H1 (cell line): ENCODE results near the gene ARHGAP10. TPM values are rescaled to one million over a fixed set of nuclear protein-coding genes. Genes with fewer than 3 reads are reported as not detected.
A peak's percentile ranks its signal among the peaks of the same experiment; 100 is the strongest.

Experiments used
- CTCF ChIA-PET: fragments of 300-600 bp; sonication (Branson Sonifier 250); formaldehyde crosslinking; loops from one replicate; lab custom pipeline; 2021; ENCODE audit not compliant: partially characterized antibody; lab: Charles Lee
- POLR2A ChIA-PET: fragments of 300-600 bp; sonication (Branson Sonifier 250); formaldehyde crosslinking; loops from one replicate; lab custom pipeline; 2021; ENCODE audit warnings: inconsistent platforms; ENCODE audit not compliant: partially characterized antibody; lab: Charles Lee
- DNase-seq, 2 experiments: peaks; one replicate each; pipeline versions ENCODE4 v3.0.0 to v3.0.0-alpha.2; 2010 to 2022; ENCODE audit warnings: low spot score in 2 of 2, low read depth in 1 of 2, mixed read lengths in 1 of 2
- FAIRE-seq: peaks from 2 replicates; lab custom pipeline; 2011; peaks lifted over from hg19 to GRCh38; lab: Jason Lieb, UNC
- H2AFZ ChIP-seq: 2 replicates; pipeline ENCODE4 v1.8.1; 2012; ENCODE audit warnings: low read length, inconsistent platforms
- H2AK5ac ChIP-seq: 2 replicates; pipeline ENCODE4 v1.6.1; 2013; ENCODE audit warnings: low read depth, low read length
- H2BK120ac ChIP-seq: replicated peaks from 2 replicates; pipeline ENCODE3; 2013; ENCODE audit warnings: low read depth, low read length, inconsistent platforms
- H2BK12ac ChIP-seq: 2 replicates; pipeline ENCODE4 v1.6.1; 2013; ENCODE audit warnings: low read depth, low read length
- H2BK15ac ChIP-seq: 2 replicates; pipeline ENCODE4 v1.6.1; 2013; ENCODE audit warnings: low read length
- H2BK20ac ChIP-seq: 2 replicates; pipeline ENCODE4 v1.6.1; 2013; ENCODE audit warnings: low read length
- H2BK5ac ChIP-seq: 2 replicates; pipeline ENCODE4 v1.6.1; 2013; ENCODE audit warnings: low read depth, low read length
- H3K14ac ChIP-seq: 2 replicates; pipeline ENCODE4 v1.6.1; 2013; ENCODE audit warnings: inconsistent platforms; ENCODE audit not compliant: insufficient read length
- H3K18ac ChIP-seq: 2 replicates; pipeline ENCODE4 v1.6.1; 2013; ENCODE audit warnings: low read length; ENCODE audit errors: extremely low read depth
- H3K23ac ChIP-seq: 2 replicates; pipeline ENCODE4 v1.6.1; 2013; ENCODE audit warnings: inconsistent platforms; ENCODE audit not compliant: insufficient read length
- H3K23me2 ChIP-seq: 2 replicates; pipeline ENCODE4 v1.6.1; 2013; ENCODE audit warnings: low read depth, low read length
- H3K27ac ChIP-seq: 2 replicates; pipeline ENCODE4 v1.6.1; 2011; ENCODE audit warnings: low read depth, low read length, inconsistent platforms
- H3K27me3 ChIP-seq, 4 experiments: replicated peaks in 1 of 4; 1 replicate in 1 of 4; 2 replicates in 3 of 4; pipeline versions ENCODE4 v1.6.1 to v1.8.1; 2011 to 2013; ENCODE audit warnings: low read length in 3 of 4, mild to moderate bottlenecking in 3 of 4, inconsistent platforms in 2 of 4, mixed read lengths in 2 of 4, moderate library complexity in 1 of 4; ENCODE audit not compliant: control insufficient read depth in 3 of 4, insufficient read depth in 3 of 4; ENCODE audit errors: extremely low read depth in 1 of 4
- H3K36me3 ChIP-seq, 4 experiments: 2 replicates each; pipeline versions ENCODE4 v1.6.1 to v1.8.1; 2011 to 2013; ENCODE audit warnings: mild to moderate bottlenecking in 4 of 4, low read length in 3 of 4, moderate library complexity in 2 of 4, control low read depth in 1 of 4, inconsistent platforms in 1 of 4; ENCODE audit not compliant: insufficient read depth in 4 of 4, control insufficient read depth in 2 of 4
- H3K4ac ChIP-seq: replicated peaks from 2 replicates; pipeline ENCODE3; 2013; ENCODE audit warnings: low read length, low read depth, mixed read lengths, inconsistent platforms; ENCODE audit not compliant: insufficient read length
- H3K4me1 ChIP-seq, 4 experiments: replicated peaks in 1 of 4; 1 replicate in 1 of 4; 2 replicates in 3 of 4; pipeline versions ENCODE4 v1.6.1 to v1.8.1; 2011 to 2013; ENCODE audit warnings: low read length in 3 of 4, inconsistent platforms in 2 of 4, mixed read lengths in 1 of 4; ENCODE audit not compliant: insufficient read depth in 4 of 4, control insufficient read depth in 3 of 4
- H3K4me2 ChIP-seq, 2 experiments: 2 replicates each; pipeline versions ENCODE4 v1.6.1 to v1.8.1; 2011 to 2013; ENCODE audit warnings: low read depth in 2 of 2, low read length in 2 of 2, control low read depth in 1 of 2, inconsistent platforms in 1 of 2, mild to moderate bottlenecking in 1 of 2; ENCODE audit not compliant: insufficient read depth in 1 of 2
- H3K4me3 ChIP-seq, 4 experiments: fragments of 200-600, 300-600 bp in 1 of 4; sonication (generic), shearing (Covaris generic), sonication (Bioruptor Twin) in 1 of 4; 2 replicates each; pipeline versions ENCODE4 v1.5.1 to v1.8.1; 2011 to 2016; ENCODE audit warnings: low read length in 4 of 4, low read depth in 3 of 4, control low read depth in 2 of 4, inconsistent platforms in 2 of 4, mild to moderate bottlenecking in 2 of 4, mixed read lengths in 1 of 4, moderate library complexity in 1 of 4; ENCODE audit not compliant: insufficient read depth in 2 of 4; ENCODE audit errors: extremely low read depth in 1 of 4
- H3K56ac ChIP-seq: replicated peaks from 2 replicates; pipeline ENCODE3; 2013; ENCODE audit warnings: low read depth, mild to moderate bottlenecking, mixed read lengths, low read length, inconsistent platforms; ENCODE audit not compliant: insufficient read length
- H3K79me1 ChIP-seq: 2 replicates; pipeline ENCODE4 v1.6.1; 2013; ENCODE audit warnings: low read depth, low read length, control low read depth
- H3K79me2 ChIP-seq, 2 experiments: 2 replicates each; pipeline versions ENCODE4 v1.6.1 to v1.8.1; 2012 to 2013; ENCODE audit warnings: low read length in 2 of 2, mild to moderate bottlenecking in 2 of 2, inconsistent platforms in 1 of 2; ENCODE audit not compliant: insufficient read depth in 2 of 2, control insufficient read depth in 1 of 2
- H3K9ac ChIP-seq, 4 experiments: replicated peaks in 1 of 4; 1 replicate in 1 of 4; 2 replicates in 3 of 4; pipeline versions ENCODE4 v1.6.1 to v1.8.1; 2011 to 2013; ENCODE audit warnings: low read depth in 3 of 4, low read length in 3 of 4, control low read depth in 2 of 4, mild to moderate bottlenecking in 2 of 4, moderate library complexity in 2 of 4, inconsistent platforms in 1 of 4; ENCODE audit errors: extremely low read depth in 1 of 4
- H3K9me3 ChIP-seq, 2 experiments: 2 replicates each; pipeline versions ENCODE4 v1.6.1 to v1.8.1; 2012 to 2013; ENCODE audit warnings: mild to moderate bottlenecking in 2 of 2, moderate library complexity in 2 of 2, control low read depth in 1 of 2, inconsistent platforms in 1 of 2, low read depth in 1 of 2, low read length in 1 of 2, mixed read lengths in 1 of 2; ENCODE audit not compliant: insufficient read depth in 2 of 2
- H4K20me1 ChIP-seq, 2 experiments: replicated peaks in 1 of 2; 2 replicates each; pipeline versions ENCODE3 to v1.8.1; 2011 to 2013; ENCODE audit warnings: inconsistent platforms in 2 of 2, low read length in 2 of 2, mild to moderate bottlenecking in 1 of 2; ENCODE audit not compliant: insufficient read depth in 2 of 2, control insufficient read depth in 1 of 2
- H4K5ac ChIP-seq: 2 replicates; pipeline ENCODE4 v1.6.1; 2013; ENCODE audit warnings: low read length, low read depth, mixed read lengths, inconsistent platforms; ENCODE audit not compliant: insufficient read length
- H4K8ac ChIP-seq: 2 replicates; pipeline ENCODE4 v1.8.0; 2013; ENCODE audit warnings: mild to moderate bottlenecking, moderate library complexity, low read length, inconsistent platforms; ENCODE audit not compliant: insufficient read depth; ENCODE audit errors: extremely low read depth
- H4K91ac ChIP-seq: replicated peaks from 2 replicates; pipeline ENCODE3; 2013; ENCODE audit warnings: low read length, mixed read lengths, inconsistent platforms; ENCODE audit not compliant: insufficient read length
- CBX5 ChIP-seq: fragments of 300-800, 300-1000 bp; sonication (generic); IDR thresholded peaks from 2 replicates; pipeline ENCODE4 v1.7.1; 2016; ENCODE audit warnings: antibody characterized with exemption, low read length, low read depth
- CHD1 ChIP-seq: IDR thresholded peaks from 2 replicates; pipeline ENCODE4 v1.6.1; 2012; ENCODE audit warnings: low read depth, low read length, improper control_type of control experiment
- EP300 ChIP-seq, 2 experiments: IDR thresholded peaks; 1 replicate in 1 of 2; 2 replicates in 1 of 2; pipeline ENCODE4 v1.6.1; 2011 to 2012; ENCODE audit warnings: low read depth in 2 of 2, low read length in 2 of 2, mild to moderate bottlenecking in 2 of 2, borderline replicate concordance in 1 of 2, inconsistent platforms in 1 of 2, moderate library complexity in 1 of 2
- GABPA ChIP-seq: IDR thresholded peaks from 2 replicates; pipeline ENCODE4 v1.6.1; 2011; ENCODE audit warnings: mild to moderate bottlenecking, low read length, moderate library complexity, borderline replicate concordance; ENCODE audit not compliant: insufficient read depth
- NRF1 ChIP-seq: IDR thresholded peaks from 2 replicates; pipeline ENCODE4 v1.6.1; 2011; ENCODE audit warnings: mild to moderate bottlenecking, low read depth, low read length, improper control_type of control experiment
- POLR2A ChIP-seq, 2 experiments: IDR thresholded peaks; 1 replicate in 1 of 2; 2 replicates in 1 of 2; pipeline ENCODE4 v1.6.1; 2011; ENCODE audit warnings: low read depth in 2 of 2, low read length in 2 of 2, mild to moderate bottlenecking in 2 of 2; ENCODE audit errors: control extremely low read depth in 1 of 2
- POLR2AphosphoS5 ChIP-seq: IDR thresholded peaks from 2 replicates; pipeline ENCODE4 v1.6.1; 2011; ENCODE audit warnings: low read depth, low read length
- TAF7 ChIP-seq: optimal IDR thresholded peaks from 2 replicates; pipeline ENCODE3; 2011; ENCODE audit warnings: low read depth, mild to moderate bottlenecking, inconsistent platforms, low read length, moderate library complexity, borderline replicate concordance
- TCF12 ChIP-seq: IDR thresholded peaks from 2 replicates; pipeline ENCODE4 v1.6.1; 2011; ENCODE audit warnings: low read depth, mild to moderate bottlenecking, low read length
- WGBS, 2 experiments: shearing (Covaris generic) in 1 of 2; methylation state at CpG; one replicate each; pipeline versions ENCODE4 v1.1.6 to v1.1.7; 2013 to 2015; ENCODE audit warnings: low lambda C conversion rate in 2 of 2, mixed read lengths in 2 of 2, inconsistent platforms in 1 of 2, low coverage in 1 of 2, missing lambda C conversion rate in 1 of 2; ENCODE audit not compliant: insufficient replicate concordance in 2 of 2, insufficient coverage in 1 of 2, insufficient read length in 1 of 2; ENCODE audit errors: extremely low coverage in 1 of 2, missing lambda C conversion rate in 1 of 2; 5-methylcytosine and 5-hydroxymethylcytosine counted together
- polyA plus RNA-seq, 7 experiments: library from polyadenylated mRNA; depleted of rRNA in 3 of 7; stranded (reverse) in 5 of 7; unstranded in 2 of 7; fragments of >200 nt in 5 of 7; fragments of 200-250 nt in 2 of 7; gene quantifications; 1 replicate in 5 of 7; 2 replicates in 1 of 7; 4 replicates in 1 of 7; pipeline versions ENCODE4 v1.2.1 to v1.2.3, GENCODE V29; 2011 to 2013; ENCODE audit warnings: missing spikeins in 2 of 7, mixed read lengths in 2 of 7
- total RNA-seq: library from RNA; stranded (reverse); fragmentation: NEBNext Ultra II Directional; extraction: Animal tissue kit (Norgen Biotek cat#: 25700); gene quantifications from 2 replicates; pipeline ENCODE4 v1.2.1, GENCODE V29; 2021
- TF ChIP-seq, protein P1 (sequence below): IDR thresholded peaks from 2 replicates; pipeline ENCODE4 v1.6.1; 2012; ENCODE audit warnings: inconsistent platforms

Gene ARHGAP10
- total and polyA plus RNA-seq, 2 of the 8 experiments (the other 6 are each of a cell fraction or from before 2014, with no cell fraction given): 3.7 to 6.1 TPM

DNA sequence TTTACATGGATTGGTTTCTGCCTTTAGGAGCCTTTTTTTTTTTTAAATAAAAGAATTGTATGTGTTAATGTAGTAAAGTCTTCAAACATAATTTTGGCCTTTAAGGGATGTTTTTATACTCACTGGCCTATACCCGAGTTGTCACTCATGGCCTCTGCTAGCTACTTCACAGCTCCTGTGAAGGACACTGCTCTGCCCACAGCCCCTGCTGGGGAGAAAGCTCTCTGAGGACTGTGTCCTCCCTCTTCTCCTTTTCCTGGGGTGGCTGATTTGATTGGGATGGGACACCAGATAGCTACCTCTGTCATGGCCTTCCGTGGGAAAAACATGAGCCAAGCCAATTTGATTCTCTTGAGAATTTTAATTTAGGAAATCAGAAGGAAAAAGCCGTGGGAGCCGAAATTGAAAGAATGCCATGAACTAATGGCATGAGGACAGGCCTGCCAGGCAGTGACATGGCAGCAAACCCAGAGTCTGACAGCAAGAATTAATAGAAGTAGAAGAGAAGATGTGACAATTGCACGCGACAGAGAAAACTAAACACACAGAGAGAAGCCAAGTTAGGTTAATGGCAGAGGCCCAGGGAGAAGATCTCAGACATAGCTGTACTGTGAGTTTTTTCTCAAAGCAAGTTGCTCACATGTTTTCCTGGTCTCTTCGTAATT, 81.4 kb downstream of the ARHGAP10 start:
- Histone ChIP-seq H3K9ac (no peak overlapping the region), H3K4me3 (no peak overlapping the region), H3K9me3 (no peaks in the 10 kb centered on the region), H4K5ac (no peak overlapping the region), H2BK5ac (no peak overlapping the region), H4K8ac (no peak overlapping the region), H3K4ac (no peak overlapping the region), H2BK120ac (no peak overlapping the region), H2AK5ac (0 out of 2 replicates have a peak overlapping the region, but pooled peaks have one; percentile 39), H3K79me2 (no peaks in the 10 kb centered on the region), H3K36me3 (no peaks in the 10 kb centered on the region), H3K18ac (no peak overlapping the region), H3K27ac (no peak overlapping the region), H2BK20ac (no peak overlapping the region), H3K4me1 (no peaks in the 10 kb centered on the region; a peak in 2 of 7 replicates), H3K4me2 (no peak overlapping the region), H3K23me2 (no peaks in the 10 kb centered on the region), H3K56ac (no peak overlapping the region), H4K20me1 (no peaks in the 10 kb centered on the region), H2AFZ (no peak overlapping the region), H3K14ac (no peak overlapping the region), H2BK12ac (no peak overlapping the region), H3K27me3 (no peaks in the 10 kb centered on the region), H2BK15ac (no peak overlapping the region), H3K79me1 (no peaks in the 10 kb centered on the region), H3K23ac (no peak overlapping the region), H4K91ac (no peak overlapping the region)
- no peak for TF ChIP-seq NRF1
- no peak for TF ChIP-seq POLR2A (IDR thresholded peaks at IDR 0.05; ENCODE audit: control extremely low read depth in 1 of 2, low read depth in 2 of 2, low read length in 2 of 2)
- TF ChIP-seq POLR2AphosphoS5: no peak
- TF ChIP-seq TCF12: no peak
- no peak for TF ChIP-seq CHD1
- TF ChIP-seq GABPA: no peak
- no peak for TF ChIP-seq EP300 (IDR thresholded peaks at IDR 0.05; ENCODE audit: borderline replicate concordance in 1 of 2, low read depth in 2 of 2, low read length in 2 of 2)
- TF ChIP-seq TAF7: no peak
- TF ChIP-seq, protein P1, sequence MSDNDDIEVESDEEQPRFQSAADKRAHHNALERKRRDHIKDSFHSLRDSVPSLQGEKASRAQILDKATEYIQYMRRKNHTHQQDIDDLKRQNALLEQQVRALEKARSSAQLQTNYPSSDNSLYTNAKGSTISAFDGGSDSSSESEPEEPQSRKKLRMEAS: no peak
- no peak for TF ChIP-seq CBX5
- POLR2A ChIA-PET: no interaction called here
- DNase-seq: no peak
- CTCF ChIA-PET: interaction anchor here (1.1 to 1.4 kb wide), 2 partner anchors 30 to 105 kb away, joined by 4 read pairs; no protein-coding TSS in a partner anchor
- no peak for FAIRE-seq
- WGBS, 2 experiments: 91% methylated on average over 7 of the region's 7 CpGs; no CpG with 5 or more reads in 1 of the 2 experiments
